ENCODE results near the gene PTH1R.
A peak's percentile ranks its signal among the peaks of the same experiment; 100 is the strongest.

The PTH1R gene

DNA sequence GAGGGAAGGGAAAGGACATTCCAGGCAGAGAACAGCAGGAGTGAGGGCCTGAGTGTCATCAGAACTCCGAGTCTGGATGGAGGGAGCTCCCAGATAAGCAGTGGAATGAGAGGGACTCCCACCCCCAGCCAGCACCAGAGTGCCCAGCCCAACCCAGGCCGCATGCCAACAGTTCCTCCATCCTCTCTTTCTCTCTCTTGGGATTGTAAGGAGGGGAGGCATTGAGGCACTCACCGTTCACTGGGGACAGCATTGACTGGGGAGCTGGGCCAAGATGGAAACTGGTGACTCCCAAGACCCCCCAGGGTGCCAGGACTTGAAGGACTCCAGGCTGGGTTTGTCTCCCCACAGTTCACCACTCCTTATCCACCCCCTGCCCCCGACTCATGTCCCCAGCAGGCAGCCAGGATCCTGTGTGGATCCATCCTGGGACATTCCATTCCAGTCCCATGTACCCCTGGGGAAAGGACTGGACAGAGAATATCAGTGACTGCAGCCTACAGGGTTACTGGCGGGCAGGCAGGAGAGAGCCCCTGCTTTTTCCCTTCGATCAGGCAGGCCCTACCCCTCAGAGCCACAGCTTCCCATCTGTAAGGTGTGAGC lies 15.7 kb downstream of the PTH1R start:
- H3K4me3 ChIP-seq (ENCODE audit: low read depth, low read length) = no peak overlapping the region
- no peak for DNase-seq (ENCODE audit: low read depth)
- in situ Hi-C loops (cut with HindIII; ENCODE audit: low sequenced_read_pairs) = no loop called here
- TF ChIP-seq, protein P1, sequence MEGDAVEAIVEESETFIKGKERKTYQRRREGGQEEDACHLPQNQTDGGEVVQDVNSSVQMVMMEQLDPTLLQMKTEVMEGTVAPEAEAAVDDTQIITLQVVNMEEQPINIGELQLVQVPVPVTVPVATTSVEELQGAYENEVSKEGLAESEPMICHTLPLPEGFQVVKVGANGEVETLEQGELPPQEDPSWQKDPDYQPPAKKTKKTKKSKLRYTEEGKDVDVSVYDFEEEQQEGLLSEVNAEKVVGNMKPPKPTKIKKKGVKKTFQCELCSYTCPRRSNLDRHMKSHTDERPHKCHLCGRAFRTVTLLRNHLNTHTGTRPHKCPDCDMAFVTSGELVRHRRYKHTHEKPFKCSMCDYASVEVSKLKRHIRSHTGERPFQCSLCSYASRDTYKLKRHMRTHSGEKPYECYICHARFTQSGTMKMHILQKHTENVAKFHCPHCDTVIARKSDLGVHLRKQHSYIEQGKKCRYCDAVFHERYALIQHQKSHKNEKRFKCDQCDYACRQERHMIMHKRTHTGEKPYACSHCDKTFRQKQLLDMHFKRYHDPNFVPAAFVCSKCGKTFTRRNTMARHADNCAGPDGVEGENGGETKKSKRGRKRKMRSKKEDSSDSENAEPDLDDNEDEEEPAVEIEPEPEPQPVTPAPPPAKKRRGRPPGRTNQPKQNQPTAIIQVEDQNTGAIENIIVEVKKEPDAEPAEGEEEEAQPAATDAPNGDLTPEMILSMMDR (IDR thresholded peaks at IDR 0.05; ENCODE audit: low read depth, low read length, missing control alignments) = no peak

DNA sequence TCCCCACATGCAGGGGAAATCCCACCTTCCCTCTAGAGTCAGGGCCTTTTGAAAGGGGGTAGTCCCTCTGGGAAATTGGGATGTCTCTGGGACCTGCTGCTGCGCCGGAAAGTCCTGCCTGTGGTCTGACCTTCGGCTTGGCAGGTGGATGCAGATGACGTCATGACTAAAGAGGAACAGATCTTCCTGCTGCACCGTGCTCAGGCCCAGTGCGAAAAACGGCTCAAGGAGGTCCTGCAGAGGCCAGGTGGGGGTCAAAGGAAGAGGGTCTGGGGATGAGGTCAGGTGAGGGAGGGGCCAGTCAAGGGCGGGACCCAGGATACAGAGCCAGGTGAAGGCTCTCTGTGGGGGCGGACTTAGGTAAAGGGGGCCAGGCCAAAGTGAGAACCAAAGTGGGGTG lies 16.2 kb downstream of the PTH1R start:
- TF ChIP-seq, protein P1 (IDR thresholded peaks at IDR 0.05; ENCODE audit: low read depth, low read length, missing control alignments) = no peak
- H3K4me3 ChIP-seq (ENCODE audit: low read depth, low read length) = no peak overlapping the region
- DNase-seq (ENCODE audit: low read depth) = no peak
- in situ Hi-C loops (cut with HindIII; ENCODE audit: low sequenced_read_pairs) = no loop called here

DNA sequence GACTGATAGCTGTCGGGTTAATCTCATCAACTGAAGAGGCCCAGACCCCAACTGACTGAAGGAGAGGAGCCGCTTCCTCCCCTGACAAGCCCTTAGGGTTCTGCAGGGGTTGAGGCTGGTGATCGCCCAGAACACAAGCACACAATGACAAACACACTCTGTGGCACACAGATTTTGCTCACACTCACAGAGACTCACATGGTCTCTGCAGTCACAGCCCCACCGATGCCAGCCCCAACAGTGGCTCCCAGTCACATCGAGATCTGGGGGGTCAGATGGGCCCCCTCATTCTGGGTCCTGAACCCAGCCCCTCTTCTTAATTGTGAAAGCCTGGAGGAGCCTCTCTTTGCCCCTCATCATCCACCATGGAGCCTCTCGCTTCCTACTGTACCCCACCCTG lies 16.7 kb downstream of the PTH1R start:
- TF ChIP-seq, protein P1 (IDR thresholded peaks at IDR 0.05; ENCODE audit: low read depth, low read length, missing control alignments) = no peak
- no peak overlapping the region for H3K4me3 ChIP-seq (ENCODE audit: low read depth, low read length)
- in situ Hi-C loops (cut with HindIII; ENCODE audit: low sequenced_read_pairs) = no loop called here
- DNase-seq (ENCODE audit: low read depth) = no peak

DNA sequence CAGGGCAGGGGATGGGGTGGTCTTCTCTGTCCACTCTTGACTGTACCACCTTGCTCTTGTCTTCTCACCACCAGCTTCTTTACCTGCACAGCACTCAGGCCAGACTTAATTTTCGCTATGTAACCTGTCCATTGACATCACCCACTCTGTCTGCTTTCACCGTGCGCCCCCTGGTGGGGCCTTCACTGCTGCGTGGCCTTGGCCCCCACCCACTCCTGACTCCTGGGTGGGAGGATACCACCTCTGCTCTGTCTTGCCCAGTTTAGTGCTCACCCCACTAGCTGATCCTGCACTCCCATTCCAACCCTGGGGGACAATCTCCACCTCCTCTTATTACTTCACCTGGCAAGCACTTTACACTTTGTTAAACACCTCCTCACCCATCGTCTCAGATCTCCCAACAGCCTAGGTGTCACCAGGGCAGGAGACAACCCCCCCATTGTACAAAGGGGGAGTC lies 17.7 kb downstream of the PTH1R start:
- no peak overlapping the region for H3K4me3 ChIP-seq (ENCODE audit: low read depth, low read length)
- in situ Hi-C loops (cut with HindIII; ENCODE audit: low sequenced_read_pairs) = no loop called here
- no peak for DNase-seq (ENCODE audit: low read depth)
- TF ChIP-seq, protein P1 (IDR thresholded peaks at IDR 0.05; ENCODE audit: low read depth, low read length, missing control alignments) = peak; percentile 88

DNA sequence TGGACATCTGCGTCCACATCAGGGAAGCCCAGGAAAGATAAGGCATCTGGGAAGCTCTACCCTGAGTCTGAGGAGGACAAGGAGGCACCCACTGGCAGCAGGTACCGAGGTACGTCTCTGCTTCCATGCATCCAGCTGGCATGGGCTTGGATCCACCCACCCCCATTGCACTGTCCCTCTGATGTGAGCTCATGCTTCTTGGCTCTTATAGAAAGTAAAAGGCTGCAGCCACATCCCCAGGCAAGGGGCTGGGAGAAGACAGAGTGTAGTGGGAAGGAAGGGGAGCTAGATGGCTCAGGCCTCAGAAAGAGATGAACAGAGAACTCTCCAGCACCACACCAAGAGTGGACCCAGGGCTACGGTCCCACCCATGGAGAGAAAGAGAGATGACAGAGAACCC lies 18.2 kb downstream of the PTH1R start:
- TF ChIP-seq, protein P1 (IDR thresholded peaks at IDR 0.05; ENCODE audit: low read depth, low read length, missing control alignments) = no peak
- in situ Hi-C loops (cut with HindIII; ENCODE audit: low sequenced_read_pairs) = no loop called here
- H3K4me3 ChIP-seq (ENCODE audit: low read depth, low read length) = no peak overlapping the region
- DNase-seq (ENCODE audit: low read depth) = no peak

DNA sequence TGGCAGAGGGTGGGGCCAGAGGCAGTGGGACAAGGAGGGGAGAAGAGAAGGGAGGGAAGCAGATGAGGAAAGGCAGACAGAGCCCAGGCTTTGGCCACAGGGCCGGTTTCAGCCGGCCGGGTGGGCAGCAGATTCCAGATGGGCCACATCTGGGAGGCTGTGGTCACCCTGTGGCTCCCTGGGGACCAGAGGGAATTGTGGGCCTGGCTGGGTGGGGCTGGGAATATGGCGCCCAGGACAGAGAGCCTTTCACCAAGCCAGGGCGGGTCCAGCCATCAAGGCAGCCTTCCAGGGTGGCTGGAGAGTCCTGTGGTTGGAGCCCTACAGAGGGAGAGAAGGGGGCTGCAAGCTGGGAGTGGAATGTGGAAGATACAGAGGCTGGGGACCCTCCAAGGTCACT lies 18.9 kb downstream of the PTH1R start:
- in situ Hi-C loops (cut with HindIII; ENCODE audit: low sequenced_read_pairs) = no loop called here
- no peak overlapping the region for H3K4me3 ChIP-seq (ENCODE audit: low read depth, low read length)
- DNase-seq (ENCODE audit: low read depth) = no peak
- TF ChIP-seq, protein P1 (IDR thresholded peaks at IDR 0.05; ENCODE audit: low read depth, low read length, missing control alignments) = no peak
